Measurements from ENCODE around the gene ABHD16A.
A peak's percentile ranks its signal among the peaks of the same experiment; 100 is the strongest.

The ABHD16A gene

DNA sequence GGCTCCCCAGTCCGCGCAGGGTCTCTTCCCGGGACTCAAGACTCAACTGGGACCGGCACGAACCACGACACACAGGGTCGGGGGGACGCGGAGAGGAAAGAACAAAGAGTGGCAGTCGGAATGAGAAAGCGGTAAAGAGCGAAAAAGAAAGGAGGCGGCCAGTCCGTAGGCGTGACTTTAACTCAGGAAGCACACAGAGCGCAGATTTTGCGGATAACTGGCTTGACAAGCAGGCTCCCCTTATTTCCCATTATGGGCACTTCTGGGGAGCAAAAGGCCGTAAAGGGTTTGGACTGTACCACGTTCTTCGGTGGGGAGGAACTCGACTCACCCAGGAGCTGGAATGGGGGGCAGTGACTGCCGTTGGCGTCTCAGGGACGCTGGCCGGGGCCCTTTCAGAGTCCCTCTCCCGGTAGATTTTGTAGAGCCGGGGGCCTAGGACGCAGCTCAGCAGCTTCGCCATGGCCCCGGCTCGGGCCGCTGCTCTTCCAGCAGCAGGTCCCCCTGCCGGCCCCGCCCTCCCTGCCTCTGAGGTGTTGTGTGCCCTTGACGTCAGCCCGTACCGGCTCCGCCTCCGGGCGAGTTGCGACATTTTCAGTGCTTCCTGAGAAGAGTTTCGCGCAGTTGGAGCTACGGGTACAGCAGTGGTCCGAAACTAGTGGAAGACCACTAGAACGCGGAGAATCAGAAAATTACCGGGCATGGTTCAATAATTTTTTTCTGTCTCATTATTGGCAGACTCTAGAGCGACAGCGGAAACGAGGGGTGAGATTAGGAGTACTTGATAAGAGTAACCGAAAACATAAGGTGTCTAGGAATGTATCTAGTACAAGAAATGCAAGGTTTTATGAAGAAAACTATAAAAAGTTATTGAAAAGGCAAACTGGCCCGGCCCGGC is at the start of gene ABHD16A:
ABHD16A (minus strand) TSS at position 506 of the 898 bp plus-strand sequence; CDS start at position 463, 43 bp downstream.
- Mint-ChIP-seq H3K4me1 (ENCODE audit: low read depth) (peaks cover 38% of the 10 kb centered on the region), H3K27me3 (no peaks in the 10 kb centered on the region), H3K4me3 (peak within 1 kb of the TSS; percentile 98), H3K27ac (peak within 1 kb of the TSS; percentile 93), H3K36me3 (ENCODE audit: low read depth) (peaks cover 45% of the 10 kb centered on the region), H3K9me3 (no peaks in the 10 kb centered on the region)
- intact Hi-C loops (cut with micrococcal nuclease), result loop anchor here (1.0 kb wide), 1 partner anchor 26 kb away; the partner anchor contains the start of gene DDAH2

DNA sequence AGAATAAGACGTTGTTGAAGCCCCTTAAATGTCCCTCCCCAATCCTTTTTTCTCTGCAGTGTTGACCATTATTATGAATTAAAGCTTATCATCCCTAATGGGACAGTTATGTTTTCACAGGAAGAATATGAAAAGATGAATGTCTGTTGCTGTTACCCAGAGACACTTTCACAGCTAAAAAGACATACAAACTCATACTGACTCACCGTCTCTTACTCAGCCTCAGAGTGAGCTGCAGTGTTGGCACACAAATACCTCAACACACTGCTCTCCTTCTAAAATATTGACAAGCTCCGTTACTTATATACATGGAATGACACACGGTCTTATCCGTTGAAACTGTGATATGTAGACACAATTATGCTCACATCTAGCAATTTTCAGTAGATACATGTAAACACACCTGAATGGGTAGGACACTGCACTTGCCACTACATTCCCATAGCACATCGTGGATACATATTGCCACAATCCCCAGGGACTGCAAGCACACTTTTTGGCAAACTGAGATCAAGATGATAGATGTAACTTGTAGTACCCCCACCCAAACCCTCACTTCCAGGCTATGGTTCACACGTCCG is 49.7 kb upstream of the ABHD16A start:
- Mint-ChIP-seq H3K36me3 (ENCODE audit: low read depth) (peaks cover under 1% of the 10 kb centered on the region), H3K9me3 (no peaks in the 10 kb centered on the region), H3K4me1 (ENCODE audit: low read depth) (no peaks in the 10 kb centered on the region), H3K27me3 (no peaks in the 10 kb centered on the region), H3K27ac (no peak overlapping the region), H3K4me3 (no peak overlapping the region)
- intact Hi-C loops (cut with micrococcal nuclease), result no loop called here

- peaks cover 22% of the 10 kb centered on the region for H3K36me3 Mint-ChIP-seq (ENCODE audit: low read depth)
These were observed 47.4 kb upstream of the ABHD16A start for GRCh38 chr6:31750411-31751022.

DNA sequence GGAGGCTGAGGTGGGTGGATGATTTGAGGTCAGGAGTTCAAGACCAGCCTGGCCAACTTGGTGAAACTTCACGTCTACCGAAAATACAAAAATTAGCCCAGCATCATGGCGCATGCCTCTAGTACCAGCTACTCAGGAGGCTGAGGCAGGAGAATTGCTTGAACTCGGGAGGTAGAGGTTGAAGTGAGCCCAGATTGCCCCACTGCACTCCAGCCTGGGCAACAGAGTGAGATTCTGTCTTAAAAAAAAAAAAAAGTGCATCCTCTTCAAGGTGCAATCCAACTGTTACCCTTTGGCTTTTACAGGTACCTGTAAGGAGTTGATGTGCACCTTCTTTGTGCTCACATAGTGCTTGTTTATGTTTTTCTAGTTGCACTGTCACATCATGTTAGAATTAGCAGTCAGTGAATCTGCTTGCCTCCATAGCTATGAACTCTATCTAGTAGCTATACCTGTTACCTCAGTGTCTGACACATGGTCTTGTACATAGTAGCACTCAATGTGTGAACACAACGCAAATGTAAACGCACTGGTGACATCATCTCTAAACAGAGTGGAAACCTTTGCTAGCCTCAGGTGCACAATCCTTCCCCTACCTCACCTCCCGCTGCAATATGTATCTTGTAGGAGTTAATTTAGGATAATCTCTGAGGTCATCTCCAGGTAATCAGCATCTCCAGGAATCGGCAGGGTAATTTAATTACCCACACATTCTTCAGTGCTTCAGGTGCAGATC is 46.3 kb upstream of the ABHD16A start:
- intact Hi-C loops (cut with micrococcal nuclease), result no loop called here
- H3K36me3 Mint-ChIP-seq (ENCODE audit: low read depth), result peaks cover 28% of the 10 kb centered on the region
- peaks cover 6% of the 10 kb centered on the region for H3K4me1 Mint-ChIP-seq (ENCODE audit: low read depth)
- no peaks in the 10 kb centered on the region for H3K9me3 Mint-ChIP-seq
- no peak overlapping the region for H3K4me3 Mint-ChIP-seq
- no peak overlapping the region for H3K27ac Mint-ChIP-seq
- H3K27me3 Mint-ChIP-seq, result no peaks in the 10 kb centered on the region

More at GRCh38 chr6:31750411-31751022, 47.4 kb upstream of the ABHD16A start:
- no peaks in the 10 kb centered on the region for H3K9me3 Mint-ChIP-seq
- H3K4me3 Mint-ChIP-seq, result no peak overlapping the region
- H3K27me3 Mint-ChIP-seq, result no peaks in the 10 kb centered on the region
- H3K27ac Mint-ChIP-seq, result no peak overlapping the region
- intact Hi-C loops (cut with micrococcal nuclease), result no loop called here
- H3K4me1 Mint-ChIP-seq (ENCODE audit: low read depth), result peaks cover 5% of the 10 kb centered on the region

DNA sequence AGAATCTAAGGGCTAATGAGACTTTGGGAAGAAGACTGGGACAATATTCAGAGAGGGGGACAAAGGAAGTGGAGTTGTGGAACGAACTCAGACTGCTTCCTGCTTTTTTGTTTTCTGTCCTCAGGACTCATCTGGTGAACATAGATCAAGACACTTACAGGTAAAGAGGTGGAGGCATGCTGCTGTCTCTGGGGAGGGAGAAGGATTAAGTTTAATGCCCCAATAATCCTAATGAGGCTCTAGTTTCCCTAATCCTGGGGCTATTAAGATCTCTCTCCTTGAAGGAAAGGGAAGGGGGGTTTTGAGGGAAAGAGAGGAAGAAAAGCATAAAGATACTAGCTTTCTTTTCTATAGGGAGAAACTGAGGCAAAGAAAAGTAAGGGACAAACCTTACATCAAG is 41.3 kb upstream of the ABHD16A start:
- intact Hi-C loops (cut with micrococcal nuclease), result no loop called here
- Mint-ChIP-seq H3K27ac (peak overlapping the region; percentile 31), H3K36me3 (ENCODE audit: low read depth) (peaks cover 60% of the 10 kb centered on the region), H3K4me3 (no peak overlapping the region), H3K9me3 (no peaks in the 10 kb centered on the region), H3K27me3 (no peaks in the 10 kb centered on the region), H3K4me1 (ENCODE audit: low read depth) (peaks cover 37% of the 10 kb centered on the region)

DNA sequence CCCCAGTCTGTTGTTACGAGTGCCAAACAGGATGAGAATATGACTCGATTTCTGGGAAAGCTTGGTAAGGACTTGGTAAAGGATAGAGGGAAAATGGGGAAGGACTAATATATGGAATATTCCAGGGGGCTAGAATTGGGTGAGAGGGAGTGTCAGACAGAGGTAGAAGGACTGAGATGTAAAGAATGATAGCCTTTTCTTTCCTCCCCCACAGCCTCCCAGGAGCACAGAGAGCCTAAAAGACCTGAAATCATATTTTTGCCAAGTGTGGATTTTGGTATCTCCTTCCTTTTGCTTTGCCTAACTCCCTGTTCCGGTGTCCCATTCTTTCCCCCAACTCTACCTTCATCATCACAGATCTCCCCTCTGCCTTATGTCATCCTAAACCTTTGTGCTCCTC is 39.8 kb upstream of the ABHD16A start:
- no peak overlapping the region for H3K4me3 Mint-ChIP-seq
- intact Hi-C loops (cut with micrococcal nuclease), result no loop called here
- H3K36me3 Mint-ChIP-seq (ENCODE audit: low read depth), result peaks cover 60% of the 10 kb centered on the region
- H3K27me3 Mint-ChIP-seq, result no peaks in the 10 kb centered on the region
- H3K4me1 Mint-ChIP-seq (ENCODE audit: low read depth), result peaks cover 52% of the 10 kb centered on the region
- H3K27ac Mint-ChIP-seq, result no peak overlapping the region
- no peaks in the 10 kb centered on the region for H3K9me3 Mint-ChIP-seq

DNA sequence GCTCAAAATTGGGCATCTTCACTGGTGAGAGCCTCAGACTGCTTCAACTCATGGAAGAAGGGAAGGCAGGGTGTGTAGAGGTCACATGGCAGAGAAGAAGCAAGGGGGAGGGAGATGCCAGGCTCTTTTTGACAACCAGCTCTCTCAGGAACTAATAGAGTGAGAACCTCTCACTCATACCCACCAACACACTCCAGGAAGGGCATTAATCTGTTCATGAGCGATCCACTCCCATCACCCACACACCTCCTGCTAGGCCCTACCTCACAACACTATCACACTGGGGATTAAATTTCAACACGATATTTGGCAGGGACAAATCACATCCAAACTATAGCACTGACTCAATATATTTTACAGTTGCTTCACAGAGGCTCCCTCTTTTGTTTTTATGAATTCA is 38.7 kb upstream of the ABHD16A start:
- intact Hi-C loops (cut with micrococcal nuclease), result no loop called here
- H3K27ac Mint-ChIP-seq, result peak overlapping the region; percentile 20
- H3K36me3 Mint-ChIP-seq (ENCODE audit: low read depth), result peaks cover 51% of the 10 kb centered on the region
- no peak overlapping the region for H3K4me3 Mint-ChIP-seq
- H3K9me3 Mint-ChIP-seq, result no peaks in the 10 kb centered on the region
- peaks cover 58% of the 10 kb centered on the region for H3K4me1 Mint-ChIP-seq (ENCODE audit: low read depth)
- H3K27me3 Mint-ChIP-seq, result no peaks in the 10 kb centered on the region

GRCh38 chr6:31740397-31741223 is 37.5 kb upstream of the ABHD16A start:
- Mint-ChIP-seq H3K27me3 (no peaks in the 10 kb centered on the region), H3K4me1 (ENCODE audit: low read depth) (peaks cover 62% of the 10 kb centered on the region), H3K9me3 (no peaks in the 10 kb centered on the region), H3K27ac (peak overlapping the region; percentile 91), H3K4me3 (peak overlapping the region; percentile 87), H3K36me3 (ENCODE audit: low read depth) (peaks cover 51% of the 10 kb centered on the region)
- intact Hi-C loops (cut with micrococcal nuclease), result no loop called here

GRCh38 chr6:31739639-31740396 is 36.7 kb upstream of the ABHD16A start, which contains the start of gene MSH5:
TSS of gene MSH5 (plus strand) at chr6:31740005. CDS start at chr6:31740467, 462 bp downstream.
- Mint-ChIP-seq H3K27ac (peak within 1 kb of the TSS; percentile 91), H3K36me3 (ENCODE audit: low read depth) (peaks cover 52% of the 10 kb centered on the region), H3K4me1 (ENCODE audit: low read depth) (peaks cover 63% of the 10 kb centered on the region), H3K9me3 (no peaks in the 10 kb centered on the region), H3K27me3 (no peaks in the 10 kb centered on the region), H3K4me3 (peak within 1 kb of the TSS; percentile 87)
- intact Hi-C loops (cut with micrococcal nuclease), result loop anchor here (2.0 to 5.0 kb wide), 2 partner anchors 29 to 73 kb away; partner anchors contain the start of genes CSNK2B and LY6G5B

DNA sequence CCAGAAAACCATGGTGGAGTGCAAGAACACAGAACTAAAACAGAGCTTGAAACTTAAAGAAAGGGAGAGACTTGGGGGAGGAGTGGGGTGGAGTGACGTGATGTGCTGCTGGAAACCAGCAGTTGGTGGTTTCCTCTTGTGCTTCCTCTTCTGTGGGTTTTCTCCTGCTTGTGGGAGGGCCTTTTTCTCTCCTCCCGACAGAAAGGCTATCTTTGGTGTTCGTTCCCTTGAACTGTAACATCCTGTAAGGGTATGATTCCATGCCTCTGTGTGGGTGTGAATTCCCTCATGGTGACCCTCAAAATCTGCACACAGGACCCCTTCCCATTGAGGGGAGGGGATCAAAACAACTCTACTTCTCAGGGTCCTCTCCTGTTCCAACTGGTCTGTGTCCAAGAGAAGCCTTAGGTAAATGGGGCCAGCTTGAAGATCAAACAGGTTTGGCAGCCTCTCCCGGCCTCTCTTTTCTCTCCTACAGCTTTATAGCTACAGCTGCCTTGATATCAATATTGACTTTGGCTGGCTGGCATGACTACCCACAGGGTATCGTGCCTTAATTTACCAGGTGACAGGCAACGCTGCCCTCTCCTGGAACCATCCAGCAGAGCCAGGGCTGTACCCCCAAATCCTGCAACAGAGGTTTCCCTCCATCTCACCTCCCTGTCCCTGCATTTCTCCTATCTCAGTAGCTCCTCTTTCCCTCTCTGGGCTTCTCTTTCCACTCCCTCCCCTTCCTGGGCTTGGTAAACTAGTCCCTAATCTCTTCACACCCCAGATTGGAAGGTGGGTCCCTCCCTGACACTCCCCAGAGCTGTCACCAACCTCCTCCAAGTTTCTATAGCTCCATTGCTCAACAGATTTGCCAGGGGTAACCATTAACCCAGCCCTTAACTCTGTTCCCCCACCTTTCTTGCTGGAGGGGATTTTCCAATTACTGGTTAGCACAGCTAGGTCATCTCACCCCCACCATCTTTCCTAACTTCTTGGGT is 35.2 kb upstream of the ABHD16A start:
- Mint-ChIP-seq H3K9me3 (no peaks in the 10 kb centered on the region), H3K36me3 (ENCODE audit: low read depth) (peaks cover 57% of the 10 kb centered on the region)
- intact Hi-C loops (cut with micrococcal nuclease), result loop anchor here (2.0 to 5.0 kb wide), 2 partner anchors 31 to 71 kb away; partner anchors contain the start of genes CSNK2B and LY6G5B

DNA sequence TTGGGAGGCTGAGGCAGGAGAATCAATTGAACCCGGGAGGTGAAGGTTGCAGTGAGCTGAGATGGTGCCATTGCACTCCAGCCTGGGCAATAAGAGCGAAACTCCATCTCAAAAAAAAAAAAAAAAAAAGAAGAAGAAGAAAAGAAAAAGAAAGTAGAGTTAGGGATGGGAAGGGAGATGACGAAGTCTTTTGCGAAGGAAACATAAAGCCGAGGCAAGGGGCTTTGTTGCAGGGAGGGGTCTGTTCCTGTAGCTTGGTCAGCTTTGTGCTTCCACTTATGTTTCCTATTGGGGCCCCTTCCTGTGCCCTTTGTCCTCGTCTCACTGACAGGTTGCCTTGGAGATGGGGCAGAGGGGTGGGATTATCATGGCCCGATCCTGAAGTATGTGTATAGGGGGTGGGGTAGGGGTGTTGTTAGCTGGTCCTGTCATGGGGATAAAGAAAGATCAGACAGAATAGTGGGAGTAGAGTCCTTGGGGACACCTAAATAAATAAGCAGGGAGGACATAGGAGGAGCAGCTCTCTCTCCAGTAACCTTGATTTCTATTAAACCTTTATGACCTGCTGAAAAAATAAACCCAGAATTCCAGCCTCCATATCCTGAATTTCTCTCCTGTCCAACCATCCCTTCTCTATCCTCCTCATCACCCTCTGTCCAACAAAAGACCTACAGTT is 34.3 kb upstream of the ABHD16A start:
- H3K27ac Mint-ChIP-seq, result peak overlapping the region; percentile 91
- H3K9me3 Mint-ChIP-seq, result no peaks in the 10 kb centered on the region
- peak overlapping the region; percentile 100 for H3K4me3 Mint-ChIP-seq
- H3K36me3 Mint-ChIP-seq (ENCODE audit: low read depth), result peaks cover 61% of the 10 kb centered on the region
- peaks cover 75% of the 10 kb centered on the region for H3K4me1 Mint-ChIP-seq (ENCODE audit: low read depth)
- H3K27me3 Mint-ChIP-seq, result no peaks in the 10 kb centered on the region
- intact Hi-C loops (cut with micrococcal nuclease), result loop anchor here (5.0 kb wide), 1 partner anchor 70 kb away; the partner anchor contains the start of genes CSNK2B and LY6G5B

More for the DNA sequence above, 35.2 kb upstream of the ABHD16A start:
- Mint-ChIP-seq H3K27me3 (no peaks in the 10 kb centered on the region), H3K4me1 (ENCODE audit: low read depth) (peaks cover 70% of the 10 kb centered on the region), H3K27ac (peak overlapping the region; percentile 91), H3K4me3 (peak overlapping the region; percentile 100)
